GM21526 (cell line): ENCODE data around the gene EGR1.

ENCODE experiments used
- ATAC-seq: cut with Tn5 transposase; IDR thresholded peaks from one replicate; pipeline ENCODE4 v1.9.1; 2021; ENCODE audit warnings: moderate library complexity; ENCODE audit not compliant: unreplicated experiment, low FRiP score

The EGR1 gene

DNA sequence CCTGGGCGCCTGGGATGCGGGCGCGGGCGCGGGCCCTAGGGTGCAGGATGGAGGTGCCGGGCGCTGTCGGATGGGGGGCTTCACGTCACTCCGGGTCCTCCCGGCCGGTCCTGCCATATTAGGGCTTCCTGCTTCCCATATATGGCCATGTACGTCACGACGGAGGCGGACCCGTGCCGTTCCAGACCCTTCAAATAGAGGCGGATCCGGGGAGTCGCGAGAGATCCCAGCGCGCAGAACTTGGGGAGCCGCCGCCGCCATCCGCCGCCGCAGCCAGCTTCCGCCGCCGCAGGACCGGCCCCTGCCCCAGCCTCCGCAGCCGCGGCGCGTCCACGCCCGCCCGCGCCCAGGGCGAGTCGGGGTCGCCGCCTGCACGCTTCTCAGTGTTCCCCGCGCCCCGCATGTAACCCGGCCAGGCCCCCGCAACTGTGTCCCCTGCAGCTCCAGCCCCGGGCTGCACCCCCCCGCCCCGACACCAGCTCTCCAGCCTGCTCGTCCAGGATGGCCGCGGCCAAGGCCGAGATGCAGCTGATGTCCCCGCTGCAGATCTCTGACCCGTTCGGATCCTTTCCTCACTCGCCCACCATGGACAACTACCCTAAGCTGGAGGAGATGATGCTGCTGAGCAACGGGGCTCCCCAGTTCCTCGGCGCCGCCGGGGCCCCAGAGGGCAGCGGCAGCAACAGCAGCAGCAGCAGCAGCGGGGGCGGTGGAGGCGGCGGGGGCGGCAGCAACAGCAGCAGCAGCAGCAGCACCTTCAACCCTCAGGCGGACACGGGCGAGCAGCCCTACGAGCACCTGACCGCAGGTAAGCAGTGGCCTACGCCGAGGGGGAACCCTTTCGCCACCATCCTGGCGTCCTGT is at the start of gene EGR1:
EGR1 (plus strand) TSS at position 219 of the 864 bp plus-strand sequence; CDS start at position 502, 283 bp downstream.
- ATAC-seq = peak; percentile 52

DNA sequence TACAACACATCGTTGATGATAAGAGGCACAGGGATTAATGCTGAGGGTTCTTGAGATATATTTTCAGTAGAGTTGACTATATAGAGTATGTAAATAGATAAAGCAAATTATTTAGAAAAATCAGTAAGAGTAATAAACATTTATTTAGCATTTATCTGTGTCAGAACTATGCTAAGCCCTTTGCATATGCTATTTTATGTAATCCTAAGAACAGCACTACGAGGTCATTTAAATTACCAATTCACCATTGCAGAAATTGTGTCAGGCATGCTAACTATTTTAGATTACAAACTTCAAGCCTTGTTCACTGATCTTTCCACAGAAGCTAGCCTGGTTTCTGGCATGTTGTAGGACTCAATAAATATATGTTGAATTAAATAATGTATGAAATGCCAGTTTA is 46.8 kb upstream of the EGR1 start:
- ATAC-seq = no peak

DNA sequence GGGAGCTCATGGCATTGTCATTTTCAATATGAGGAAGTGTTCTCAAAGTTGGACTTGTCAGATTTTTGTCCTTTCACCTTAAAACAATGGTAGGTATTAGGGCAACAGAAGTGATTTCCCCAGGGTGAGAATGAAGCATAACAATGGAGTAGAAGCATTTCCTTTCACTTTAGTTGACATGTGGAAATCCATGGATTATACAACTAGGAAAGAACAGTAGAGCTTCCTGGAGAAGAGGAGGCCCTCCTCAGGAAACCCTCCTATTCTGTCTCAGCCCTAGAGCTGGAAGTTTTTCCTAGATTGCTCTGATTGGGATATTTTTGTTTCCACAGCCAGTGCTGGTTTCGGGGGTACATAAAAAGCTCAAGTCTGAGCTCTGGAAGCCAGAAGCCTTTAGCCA is 40.2 kb upstream of the EGR1 start:
- no peak for ATAC-seq

DNA sequence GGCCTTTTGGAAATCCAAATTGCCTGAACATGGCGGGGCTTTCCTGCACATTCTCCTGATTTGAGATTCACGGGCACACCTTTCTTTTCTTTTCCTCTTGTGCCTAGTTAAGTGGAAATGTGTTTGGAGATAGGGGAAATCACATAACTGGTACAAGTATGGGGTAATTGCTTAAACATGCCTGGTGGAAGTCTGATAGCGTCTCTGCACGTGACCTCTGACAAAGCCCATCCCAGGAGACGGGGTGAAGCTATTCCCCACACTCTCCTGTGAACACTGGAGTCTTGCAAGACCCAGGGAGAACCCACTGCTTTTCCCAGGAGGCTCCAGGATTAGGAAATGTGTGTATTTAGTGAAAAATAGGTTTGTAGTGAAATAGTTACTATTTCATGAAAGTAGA is 29.3 kb upstream of the EGR1 start:
- no peak for ATAC-seq

DNA sequence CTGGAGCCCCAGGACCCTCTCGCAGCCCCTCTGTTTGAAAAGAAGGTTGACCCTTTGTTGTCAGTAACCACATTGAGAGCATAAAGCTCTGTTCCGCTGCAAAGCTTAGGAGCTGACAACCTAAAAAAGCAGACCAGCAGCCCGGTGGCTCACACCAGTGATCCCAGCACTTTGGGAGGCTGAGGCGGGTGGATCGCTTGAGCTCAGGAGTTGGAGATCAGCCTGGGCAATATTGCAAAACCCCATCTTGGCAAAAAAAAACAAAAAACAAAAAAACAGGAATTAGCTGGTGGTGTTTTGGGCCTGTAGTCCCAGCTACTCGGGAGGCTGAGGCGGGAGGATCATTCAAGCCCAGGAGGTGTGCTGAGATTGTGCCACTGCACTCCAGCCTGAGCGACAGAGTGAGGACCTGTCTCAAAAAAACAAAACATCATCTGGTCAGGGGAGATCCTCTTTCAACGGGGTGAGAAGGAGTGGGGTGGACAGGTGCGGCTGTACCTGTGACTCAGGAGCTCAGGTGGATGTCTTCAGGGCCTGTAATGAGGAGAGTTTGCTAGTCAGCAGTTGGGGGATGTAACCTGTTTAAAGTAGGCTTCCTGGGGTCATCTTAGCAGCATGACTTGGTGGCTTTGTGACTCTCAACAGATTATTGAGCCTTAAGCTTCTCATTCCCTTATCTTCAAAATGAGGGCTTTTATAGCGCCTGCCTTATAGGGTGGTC is 27.1 kb upstream of the EGR1 start:
- ATAC-seq = no peak

DNA sequence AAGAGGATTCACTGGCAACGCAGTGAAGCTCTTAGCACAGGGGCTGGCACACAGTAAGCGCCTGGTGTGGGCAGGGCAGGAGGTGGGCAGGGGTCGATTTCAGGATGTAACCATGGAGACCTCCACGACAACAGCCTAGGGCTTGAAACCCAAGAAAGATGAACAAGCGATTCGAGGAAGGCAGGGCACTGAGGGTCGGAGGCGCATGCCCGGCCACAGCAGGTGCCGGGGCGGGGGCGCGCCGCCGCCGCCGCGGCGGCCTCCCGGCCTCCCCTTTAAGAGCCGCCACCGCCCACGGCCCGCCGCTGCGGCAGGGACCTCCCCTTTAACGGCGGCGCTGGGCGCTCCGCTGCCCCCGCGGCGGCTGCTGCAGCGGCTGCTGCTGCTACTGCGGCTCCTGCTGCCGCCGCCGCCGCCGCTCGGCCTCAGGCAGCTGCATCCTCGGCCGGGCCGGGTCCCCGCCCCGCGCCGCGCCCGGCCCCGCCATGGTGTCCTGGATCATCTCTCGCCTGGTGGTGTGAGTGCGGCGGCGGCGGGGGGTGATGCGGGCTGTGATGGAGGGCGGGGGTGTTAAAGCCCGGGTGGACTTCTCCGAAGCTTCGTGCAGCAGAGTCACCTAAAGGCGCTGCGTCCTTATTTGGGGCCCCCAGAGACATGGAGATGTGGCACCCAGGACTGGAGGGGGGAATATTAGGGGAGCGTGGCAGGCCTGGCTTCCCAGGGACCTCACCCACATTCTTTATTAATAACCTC is 26.4 kb upstream of the EGR1 start, which contains the start of gene REEP2:
REEP2 (plus strand) TSS at position 334 of the 753 bp plus-strand sequence; CDS start at position 486, 152 bp downstream.
- peak; percentile 66 for ATAC-seq

DNA sequence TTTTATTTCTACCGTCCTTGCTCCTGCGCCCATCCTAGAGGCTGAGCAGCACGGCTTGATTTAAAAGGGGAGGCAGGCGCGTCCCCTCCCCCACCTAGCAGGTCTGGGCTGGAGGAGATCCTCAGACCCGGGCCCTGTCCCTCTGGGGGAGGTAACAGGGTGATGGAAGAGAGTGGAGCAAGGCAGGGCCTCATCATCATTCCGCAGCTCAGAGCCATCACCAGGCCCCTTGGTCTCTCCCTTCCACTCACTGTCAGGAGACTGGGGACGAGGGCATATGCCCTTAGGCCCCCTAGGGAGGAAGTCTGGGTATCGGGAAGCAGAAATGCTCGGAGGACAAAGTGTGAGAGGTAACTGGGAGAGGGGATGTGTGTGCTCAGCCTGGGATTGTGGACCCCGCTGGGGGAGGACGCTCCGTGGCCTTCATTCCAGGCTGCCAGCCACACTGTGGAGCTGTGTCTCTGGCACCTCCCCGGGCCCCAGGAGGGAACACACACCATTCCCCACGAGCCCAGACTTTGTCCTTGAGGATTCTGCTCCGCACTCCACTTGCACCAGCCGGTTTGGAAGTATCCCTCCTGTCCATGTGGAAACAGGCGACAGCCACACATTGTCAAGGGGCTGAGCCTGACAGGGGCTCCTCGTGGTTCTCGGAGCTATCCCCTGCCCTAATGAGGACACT is 25.7 kb upstream of the EGR1 start:
- no peak for ATAC-seq

DNA sequence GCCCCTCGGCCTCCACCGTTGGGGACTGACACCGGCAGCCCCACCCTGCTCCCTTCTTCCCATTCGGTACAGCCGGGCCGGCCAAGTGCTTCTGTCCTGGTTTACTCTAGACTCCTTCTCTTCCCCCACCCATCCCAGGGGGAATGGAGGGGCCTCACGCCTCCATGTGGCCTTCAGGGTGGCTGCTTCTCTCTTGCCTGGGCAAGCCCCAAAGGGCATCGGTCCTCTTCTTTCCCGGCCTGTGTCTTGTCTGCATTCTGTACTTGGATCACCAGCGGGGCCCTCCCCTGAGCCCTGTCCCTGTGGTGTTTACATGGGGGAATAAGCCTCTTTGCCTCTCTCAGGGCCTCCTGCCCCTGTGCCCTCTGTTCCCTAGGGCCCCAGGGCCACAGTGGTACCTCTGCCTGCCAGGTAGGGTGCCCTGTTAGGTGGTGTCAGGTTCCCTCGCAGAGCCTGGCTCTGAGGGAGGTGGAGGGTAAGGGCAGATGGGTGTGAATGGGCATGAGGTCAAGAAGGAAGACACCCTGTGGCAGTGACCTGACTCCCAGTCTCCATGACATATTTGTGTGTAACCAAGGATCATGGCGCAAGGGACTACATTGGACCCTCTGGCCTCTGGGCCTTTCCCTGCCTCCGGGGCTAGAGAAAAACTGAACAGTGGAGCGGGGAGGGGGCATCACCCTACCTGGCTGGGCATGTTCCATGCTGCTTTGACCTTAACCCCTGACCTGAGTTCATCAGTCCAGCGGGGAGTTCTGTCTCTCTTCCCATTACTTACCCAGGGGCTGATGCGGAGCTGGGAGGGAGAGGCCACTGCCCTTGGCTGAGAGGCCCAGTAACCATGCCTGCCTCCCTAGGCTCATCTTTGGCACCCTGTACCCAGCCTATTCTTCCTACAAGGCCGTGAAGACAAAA is 24.9 kb upstream of the EGR1 start:
- no peak for ATAC-seq

DNA sequence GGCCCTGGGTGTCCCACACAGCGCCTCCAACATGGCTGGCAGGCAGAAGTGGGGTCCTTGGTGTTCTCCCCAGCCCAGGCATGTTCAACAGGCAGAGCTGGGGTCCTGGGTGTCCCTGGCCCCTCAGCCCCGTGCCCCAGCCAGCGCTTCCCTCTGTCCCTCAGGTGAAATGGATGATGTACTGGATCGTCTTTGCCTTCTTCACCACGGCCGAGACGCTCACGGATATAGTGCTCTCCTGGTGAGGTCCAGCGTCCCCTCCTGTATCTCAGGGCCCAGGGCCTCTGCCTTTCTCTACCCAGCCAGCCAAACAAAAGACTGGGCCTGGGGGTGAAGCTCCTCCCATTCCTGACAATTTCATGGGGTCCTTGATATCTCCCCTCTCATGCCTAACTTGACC is 24.1 kb upstream of the EGR1 start:
- ATAC-seq = no peak

DNA sequence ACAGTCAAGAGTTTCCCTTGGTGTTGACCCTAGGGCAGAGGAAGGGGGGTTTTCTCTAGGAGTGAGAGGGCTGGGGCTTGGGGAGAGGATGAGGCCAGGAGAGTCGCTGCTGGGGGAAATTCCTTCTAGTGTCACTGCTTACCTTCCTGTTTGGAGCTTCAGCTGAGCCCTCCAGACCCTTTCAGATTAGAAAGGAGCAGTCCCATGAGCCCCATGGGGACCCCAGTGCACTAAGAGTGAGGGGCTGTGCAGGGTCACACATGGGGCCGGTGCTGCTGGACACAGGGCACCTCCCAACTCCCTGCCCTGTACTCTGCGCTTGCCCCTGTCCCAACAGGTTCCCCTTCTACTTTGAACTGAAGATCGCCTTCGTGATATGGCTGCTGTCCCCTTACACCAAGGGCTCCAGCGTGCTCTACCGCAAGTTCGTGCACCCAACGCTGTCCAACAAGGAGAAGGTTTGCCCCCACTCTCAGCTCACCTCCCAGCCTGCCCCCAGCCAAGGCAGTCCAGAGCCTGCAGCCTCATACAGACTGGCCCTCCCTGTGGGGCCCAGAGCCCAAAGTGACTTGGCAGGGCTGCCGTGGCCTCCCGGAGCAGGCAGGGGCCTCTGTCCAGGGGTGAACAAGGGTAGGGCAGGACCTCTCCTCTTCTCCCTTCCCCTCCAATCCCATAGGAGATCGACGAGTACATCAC is 21.1 kb upstream of the EGR1 start:
- ATAC-seq = no peak

DNA sequence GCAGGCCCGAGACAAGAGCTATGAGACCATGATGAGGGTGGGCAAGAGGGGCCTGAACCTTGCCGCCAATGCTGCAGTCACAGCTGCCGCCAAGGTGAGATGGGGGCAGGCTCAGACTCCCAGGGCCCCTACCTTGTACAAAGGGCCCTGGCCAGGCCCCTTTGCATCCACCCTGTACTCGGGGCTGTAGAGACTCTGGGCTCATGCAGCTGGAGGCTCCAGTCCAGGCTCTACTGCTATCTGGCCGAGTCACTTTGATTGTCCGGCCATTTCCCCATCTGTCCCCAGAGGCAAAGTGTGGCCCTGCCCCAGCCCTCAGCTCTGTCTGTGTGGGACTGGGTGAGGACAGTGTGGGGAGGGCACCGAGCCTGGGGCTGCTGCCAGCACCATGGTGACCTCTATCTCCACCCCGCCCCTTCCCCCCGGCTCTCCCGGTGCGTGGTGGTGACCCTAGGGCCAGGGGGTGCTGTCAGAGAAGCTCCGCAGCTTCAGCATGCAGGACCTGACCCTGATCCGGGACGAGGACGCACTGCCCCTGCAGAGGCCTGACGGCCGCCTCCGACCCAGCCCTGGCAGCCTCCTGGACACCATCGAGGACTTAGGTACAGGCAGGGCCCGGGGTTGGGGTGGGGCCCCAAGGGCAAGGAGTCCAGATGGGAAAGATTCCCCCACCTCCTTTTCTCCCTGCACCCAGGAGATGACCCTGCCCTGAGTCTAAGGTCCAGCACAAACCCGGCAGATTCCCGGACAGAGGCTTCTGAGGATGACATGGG is 20.3 kb upstream of the EGR1 start:
- no peak for ATAC-seq

DNA sequence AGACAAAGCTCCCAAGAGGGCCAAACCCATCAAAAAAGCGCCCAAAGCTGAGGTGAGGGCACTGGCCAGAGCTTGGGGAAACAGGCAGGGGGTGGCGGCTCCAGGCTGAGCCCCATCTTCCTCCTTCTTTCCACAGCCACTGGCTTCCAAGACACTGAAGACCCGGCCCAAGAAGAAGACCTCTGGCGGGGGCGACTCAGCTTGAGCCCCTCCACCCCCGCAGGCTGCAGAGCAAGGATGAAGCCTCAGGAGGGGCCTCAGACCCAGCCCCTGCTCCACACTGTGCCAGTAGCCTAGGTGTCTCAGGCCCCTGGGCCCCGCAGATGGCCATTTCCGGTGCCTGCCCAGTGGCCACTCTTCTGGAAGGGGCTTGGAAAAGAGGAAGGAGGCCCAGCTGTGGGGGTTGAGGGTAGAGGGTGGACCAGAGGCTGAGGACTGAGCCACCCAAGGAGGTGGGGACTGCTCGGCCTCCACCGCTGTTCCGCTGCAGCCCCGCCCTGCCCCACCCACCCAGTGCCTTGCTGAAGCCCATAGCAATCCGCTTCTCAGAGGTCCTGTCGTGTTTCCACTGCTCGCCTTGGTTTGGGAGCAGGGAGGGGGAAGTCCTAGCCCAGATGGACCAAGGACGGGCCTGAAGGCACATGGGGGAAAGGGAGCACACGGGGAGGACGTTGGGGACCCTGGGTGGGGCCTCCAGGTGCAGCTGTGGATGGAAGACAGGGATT is 19.6 kb upstream of the EGR1 start:
- ATAC-seq = no peak

DNA sequence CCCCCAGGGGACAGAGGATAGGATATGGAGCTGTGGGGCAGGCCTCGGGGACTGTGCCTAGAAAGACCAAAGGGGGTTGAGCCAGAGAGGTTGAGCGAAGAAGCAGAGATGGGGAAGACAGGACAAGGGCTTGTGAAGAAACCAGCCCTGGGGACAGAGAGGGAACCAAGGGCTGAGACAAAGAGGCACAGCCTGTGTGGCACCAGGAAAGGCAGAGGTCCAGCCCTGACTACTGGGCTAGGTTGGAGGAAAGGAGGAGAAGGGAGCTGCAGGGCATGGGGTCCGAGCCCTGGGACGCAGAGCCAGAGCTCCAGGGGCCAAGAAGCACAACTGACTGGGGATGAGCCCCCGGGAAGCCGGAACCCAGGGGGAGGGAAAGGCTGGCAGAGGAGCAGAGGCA is 17.2 kb upstream of the EGR1 start:
- ATAC-seq = no peak

DNA sequence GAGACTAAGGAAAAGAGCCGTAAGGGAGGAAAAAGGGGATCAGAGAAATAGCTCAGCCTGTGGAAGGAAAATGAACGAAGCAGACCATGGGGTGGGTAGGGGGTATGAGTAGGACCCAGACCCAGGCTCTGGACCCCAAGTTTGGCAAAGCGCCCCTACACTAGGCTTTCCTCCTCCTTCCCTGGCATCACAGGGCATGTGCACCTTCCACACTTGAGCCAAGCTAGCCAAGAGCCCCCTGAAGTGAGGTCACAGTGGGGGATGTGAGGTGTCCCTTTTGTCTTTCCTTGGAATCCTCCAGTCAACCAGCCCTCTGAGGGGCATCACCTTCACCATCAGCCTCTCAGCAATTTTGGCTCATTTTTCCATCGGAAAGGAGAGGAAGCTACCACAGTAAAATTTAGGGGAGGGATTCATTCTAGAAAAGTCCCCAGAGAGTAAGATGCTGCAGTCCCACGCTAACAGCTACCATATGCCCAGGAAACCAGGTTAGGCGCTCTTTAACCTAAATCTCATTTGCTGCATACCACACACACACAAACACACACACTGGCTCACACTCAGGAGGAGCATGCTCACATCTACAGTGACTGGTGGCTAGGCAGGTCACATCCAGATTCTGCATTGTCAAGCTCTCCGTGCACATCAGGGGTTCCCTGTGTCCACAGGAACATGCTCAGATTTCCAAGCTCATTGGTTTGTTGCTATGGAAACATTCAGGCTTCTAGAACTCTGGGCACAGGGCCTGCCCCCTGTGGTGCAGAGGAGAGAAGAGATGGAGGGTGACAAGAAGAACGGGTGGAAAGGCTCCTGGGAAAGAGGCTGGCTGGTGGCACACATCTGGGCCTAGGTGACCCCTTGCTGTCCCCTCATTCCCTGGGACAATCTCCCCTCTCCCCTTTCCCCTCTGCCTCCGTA is 16.5 kb upstream of the EGR1 start:
- no peak for ATAC-seq

DNA sequence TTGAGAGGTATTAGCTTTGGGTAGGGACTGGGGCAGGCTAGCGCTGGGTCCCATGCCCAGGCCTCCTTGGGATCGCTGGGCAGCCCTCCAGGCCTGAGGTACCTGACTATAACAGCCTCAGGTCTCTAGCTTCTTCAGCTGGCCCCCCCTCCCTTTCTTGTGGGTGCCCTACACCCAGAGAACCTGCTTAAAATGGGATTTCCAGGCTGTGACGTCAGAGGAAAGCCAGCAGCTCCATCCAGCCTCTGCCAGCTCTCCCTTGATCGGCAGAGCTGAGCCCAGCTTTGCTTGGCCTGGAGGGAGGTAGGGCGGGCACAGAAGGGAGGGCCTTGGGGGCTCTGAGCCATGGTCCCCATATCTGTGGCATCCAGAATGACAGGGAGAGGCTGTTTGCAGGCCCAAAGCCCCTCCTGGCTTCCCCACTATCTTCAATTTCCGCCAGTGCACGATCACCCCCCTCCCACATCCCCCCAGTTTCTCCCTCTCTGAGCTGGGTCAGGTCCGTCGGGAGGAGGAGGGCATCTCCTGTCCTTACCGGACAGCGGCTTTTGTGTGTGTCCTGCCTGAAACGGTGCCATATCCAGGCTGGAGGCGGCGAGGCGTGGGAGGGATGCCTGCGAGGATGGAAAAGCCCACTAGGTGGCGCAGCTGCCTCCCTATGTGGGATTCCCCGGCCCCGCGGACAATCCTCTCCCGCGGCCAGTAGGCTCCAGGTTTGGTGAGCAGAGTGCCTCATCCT is 15.6 kb upstream of the EGR1 start:
- ATAC-seq = no peak

DNA sequence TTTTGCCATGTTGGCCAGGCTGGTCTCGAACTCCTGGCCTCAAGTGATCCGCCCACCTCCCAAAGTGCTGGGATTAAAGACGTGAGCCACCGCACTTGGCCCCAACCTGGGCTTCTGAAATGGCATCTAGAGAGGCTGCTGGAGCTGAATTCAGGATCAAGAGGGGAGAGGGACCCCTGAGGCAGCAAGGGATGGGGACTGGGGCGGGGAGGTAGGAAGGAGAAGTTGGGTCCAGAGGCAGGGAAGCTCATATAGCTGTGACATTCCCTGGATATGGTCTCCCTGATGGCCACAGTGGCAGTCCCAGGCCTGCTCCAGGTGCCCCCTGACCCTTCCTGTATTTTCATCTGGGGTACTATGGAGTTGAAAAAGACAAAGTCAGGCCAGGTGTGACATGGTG is 14.3 kb upstream of the EGR1 start:
- ATAC-seq = no peak
